IPS-18a (cell line): Measurements from ENCODE around the gene PRPF19.

ENCODE experiments used
- H3K27ac ChIP-seq: one replicate; pipeline ENCODE4 v1.5.1; 2013; ENCODE audit warnings: low read length
- H3K27me3 ChIP-seq: one replicate; pipeline ENCODE4 v1.6.1; 2013; ENCODE audit warnings: mild to moderate bottlenecking, low read length; ENCODE audit not compliant: control insufficient read depth, insufficient read depth
- H3K36me3 ChIP-seq: one replicate; pipeline ENCODE4 v1.6.1; 2013; ENCODE audit warnings: low read depth, low read length; ENCODE audit not compliant: control insufficient read depth
- H3K4me1 ChIP-seq: one replicate; pipeline ENCODE4 v1.6.1; 2013; ENCODE audit warnings: low read depth, low read length; ENCODE audit not compliant: control insufficient read depth
- H3K4me3 ChIP-seq: one replicate; pipeline ENCODE4 v1.5.1; 2013; ENCODE audit warnings: low read length
- H3K9ac ChIP-seq: one replicate; pipeline ENCODE4 v1.6.1; 2013; ENCODE audit warnings: mild to moderate bottlenecking, low read length, moderate library complexity
- H3K9me3 ChIP-seq: one replicate; pipeline ENCODE4 v1.6.1; 2013; ENCODE audit warnings: low read depth, low read length; ENCODE audit not compliant: control insufficient read depth

PRPF19 gene

GRCh38 chr11:60906132-60906972 lies at the start of gene PRPF19:
TSS of gene PRPF19 (minus strand) at chr11:60906585. CDS start at chr11:60906382, 203 bp downstream.
- Histone ChIP-seq H3K4me3 (peak within 1 kb of the TSS; percentile 96), H3K4me1 (no peaks in the 10 kb centered on the region), H3K27me3 (peaks cover 12% of the 10 kb centered on the region), H3K9ac (peak within 1 kb of the TSS; percentile 95), H3K9me3 (no peaks in the 10 kb centered on the region), H3K27ac (peak within 1 kb of the TSS; percentile 38), H3K36me3 (peaks cover 23% of the 10 kb centered on the region)

- Histone ChIP-seq H3K9ac (no peak overlapping the region), H3K4me3 (no peak overlapping the region), H3K27me3 (peaks cover 12% of the 10 kb centered on the region), H3K4me1 (peaks cover 4% of the 10 kb centered on the region), H3K9me3 (no peaks in the 10 kb centered on the region), H3K36me3 (no peaks in the 10 kb centered on the region), H3K27ac (no peak overlapping the region)
Observed at GRCh38 chr11:60955571-60955970, 49.2 kb upstream of the PRPF19 start.

- H3K27ac ChIP-seq = no peak overlapping the region
- H3K27me3 ChIP-seq = peaks cover 23% of the 10 kb centered on the region
Observed at GRCh38 chr11:60954421-60954820, 48.0 kb upstream of the PRPF19 start.

DNA sequence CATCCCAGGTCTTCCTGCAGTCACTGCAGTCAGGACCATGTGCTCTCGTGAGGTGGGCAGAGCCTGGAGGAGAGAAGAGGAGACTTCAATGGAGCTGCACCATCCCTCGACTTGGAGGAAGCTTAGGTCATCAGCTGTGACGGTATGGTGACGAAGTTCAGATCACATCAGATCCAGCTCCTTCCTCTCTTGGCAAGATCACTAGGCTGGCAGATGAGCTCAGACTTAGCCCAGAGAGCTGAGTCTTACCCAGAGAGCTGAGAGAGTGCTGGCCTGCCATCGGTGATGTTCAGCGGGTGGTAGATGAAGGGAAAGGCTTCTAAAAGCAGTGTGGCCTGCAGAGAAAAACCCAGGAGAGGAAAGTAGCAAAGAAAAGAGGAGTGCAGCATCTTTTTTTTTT lies 47.4 kb upstream of the PRPF19 start:
- Histone ChIP-seq H3K36me3 (no peaks in the 10 kb centered on the region), H3K4me1 (peaks cover 4% of the 10 kb centered on the region), H3K27me3 (peaks cover 23% of the 10 kb centered on the region), H3K9ac (no peak overlapping the region), H3K4me3 (no peak overlapping the region), H3K27ac (no peak overlapping the region), H3K9me3 (no peaks in the 10 kb centered on the region)

More at GRCh38 chr11:60954421-60954820, 48.0 kb upstream of the PRPF19 start:
- H3K4me1 ChIP-seq = peaks cover 4% of the 10 kb centered on the region
- H3K9me3 ChIP-seq = no peaks in the 10 kb centered on the region
- no peaks in the 10 kb centered on the region for H3K36me3 ChIP-seq
- H3K9ac ChIP-seq = no peak overlapping the region
- H3K4me3 ChIP-seq = no peak overlapping the region

GRCh38 chr11:60952742-60953170 lies 46.4 kb upstream of the PRPF19 start:
- Histone ChIP-seq H3K9ac (no peak overlapping the region), H3K9me3 (no peaks in the 10 kb centered on the region), H3K4me1 (peaks cover 4% of the 10 kb centered on the region), H3K4me3 (peak overlapping the region; percentile 42), H3K36me3 (no peaks in the 10 kb centered on the region), H3K27me3 (peaks cover 23% of the 10 kb centered on the region), H3K27ac (no peak overlapping the region)

DNA sequence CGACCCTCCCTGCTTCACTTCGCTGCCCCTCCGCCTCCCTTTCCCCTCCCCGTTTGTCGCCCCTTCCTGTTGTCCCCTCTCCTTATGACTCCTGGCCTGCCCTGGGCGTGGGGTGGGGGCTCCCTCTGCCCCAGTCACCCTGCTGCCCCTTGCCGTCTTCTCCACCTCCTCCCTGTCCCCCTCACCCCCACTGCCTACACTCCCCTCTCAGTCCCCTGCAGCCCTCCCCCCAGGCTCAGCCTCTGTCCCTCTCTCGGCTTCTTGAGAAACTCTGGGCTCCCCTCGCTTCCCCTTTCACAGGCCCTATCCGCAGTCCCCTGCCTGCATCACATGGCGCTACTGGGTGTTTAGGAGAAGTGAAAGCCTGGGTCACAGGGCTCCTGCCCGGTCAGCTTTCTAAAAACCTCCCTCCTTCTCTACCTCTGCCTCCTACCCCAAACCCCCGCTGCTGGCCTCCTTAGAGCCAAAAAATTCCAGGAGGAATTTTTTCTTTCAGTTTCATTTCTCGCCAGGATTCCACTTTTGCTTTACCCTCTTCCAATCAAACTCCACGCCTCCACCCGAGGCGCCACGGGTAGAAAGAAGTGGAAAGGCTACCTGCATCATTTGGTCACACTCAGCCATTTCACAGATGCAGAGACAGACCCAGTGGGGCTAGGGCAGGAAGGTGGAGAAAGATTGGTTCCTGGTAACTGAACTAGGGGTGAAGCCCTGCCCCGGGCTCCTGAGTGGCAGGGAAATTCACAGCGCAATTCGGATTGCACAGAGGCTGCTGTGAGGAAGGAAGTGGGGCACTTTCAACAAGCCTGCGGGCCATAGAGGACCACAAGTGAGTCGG lies 45.7 kb upstream of the PRPF19 start, which contains the start of gene SLC15A3:
SLC15A3 (minus strand) TSS at position 273 of the 838 bp plus-strand sequence. CDS start 625 bp downstream, outside the sequence.
- H3K27me3 ChIP-seq = peaks cover 23% of the 10 kb centered on the region
- H3K9me3 ChIP-seq = no peaks in the 10 kb centered on the region
- peak within 1 kb of the TSS; percentile 53 for H3K4me3 ChIP-seq
- H3K36me3 ChIP-seq = no peaks in the 10 kb centered on the region
- H3K27ac ChIP-seq = no peak within 1 kb of the TSS
- H3K4me1 ChIP-seq = peaks cover 4% of the 10 kb centered on the region
- no peak within 1 kb of the TSS for H3K9ac ChIP-seq

GRCh38 chr11:60951606-60951903 lies 45.2 kb upstream of the PRPF19 start:
- Histone ChIP-seq H3K4me1 (peaks cover 4% of the 10 kb centered on the region), H3K27me3 (peaks cover 23% of the 10 kb centered on the region), H3K9me3 (no peaks in the 10 kb centered on the region), H3K27ac (no peak overlapping the region), H3K9ac (no peak overlapping the region), H3K4me3 (peak overlapping the region; percentile 42), H3K36me3 (no peaks in the 10 kb centered on the region)

DNA sequence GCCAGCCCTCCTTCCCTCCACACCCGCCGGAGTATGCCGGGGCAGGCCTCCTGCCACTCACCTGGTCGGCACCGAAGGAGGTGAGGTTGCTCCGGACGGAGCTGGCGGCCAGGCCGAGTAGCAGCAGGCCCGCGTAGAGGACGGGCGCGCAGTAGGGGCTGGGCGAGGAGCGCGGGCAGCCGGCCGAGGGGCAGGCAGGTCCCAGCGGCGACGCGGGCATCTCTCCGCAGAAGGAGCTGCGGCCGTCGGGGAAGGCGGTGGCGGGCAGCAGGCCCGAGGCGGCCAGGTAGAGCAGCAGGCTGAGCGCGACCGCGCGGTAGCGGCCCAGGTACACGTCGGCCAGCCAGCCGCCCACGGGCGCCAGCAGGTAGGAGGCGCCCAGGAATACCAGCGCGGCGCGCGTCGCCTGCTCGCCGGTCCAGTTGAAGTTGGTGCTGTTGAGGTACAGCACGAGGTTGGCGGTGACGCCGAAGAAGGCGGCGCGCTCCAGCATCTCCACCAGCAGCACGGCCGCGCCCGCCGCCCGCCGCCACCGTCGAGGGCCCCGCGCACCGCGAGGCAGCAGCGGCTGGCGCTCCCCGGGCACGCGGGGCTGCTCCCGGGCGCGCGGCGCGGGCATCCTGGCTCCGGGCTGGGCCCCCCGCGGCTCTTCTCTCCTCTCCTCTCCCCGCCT lies 44.7 kb upstream of the PRPF19 start:
- Histone ChIP-seq H3K4me3 (peak overlapping the region; percentile 53), H3K27ac (no peak overlapping the region), H3K9me3 (no peaks in the 10 kb centered on the region), H3K4me1 (peaks cover 4% of the 10 kb centered on the region), H3K27me3 (peaks cover 23% of the 10 kb centered on the region), H3K9ac (no peak overlapping the region), H3K36me3 (no peaks in the 10 kb centered on the region)

DNA sequence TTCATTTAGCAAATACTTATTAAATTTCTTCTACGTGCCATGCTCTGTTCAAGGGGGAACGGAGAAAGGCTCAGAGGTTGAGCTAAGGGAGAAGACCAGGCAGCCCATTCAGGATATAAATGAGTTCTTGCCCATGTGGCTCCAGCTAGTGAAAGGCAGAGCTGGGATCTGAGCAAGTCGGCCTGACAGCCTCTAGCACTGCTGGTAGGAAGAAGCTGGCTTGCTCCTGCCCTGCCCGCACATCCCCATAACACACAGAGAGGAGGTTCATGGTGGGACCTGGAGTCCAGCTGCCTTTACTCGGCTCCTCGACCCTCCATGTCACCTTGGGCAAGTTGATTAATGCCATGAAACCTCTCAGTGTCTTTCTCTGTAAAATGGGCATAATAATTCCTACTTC lies 43.6 kb upstream of the PRPF19 start:
- Histone ChIP-seq H3K36me3 (no peaks in the 10 kb centered on the region), H3K9me3 (no peaks in the 10 kb centered on the region), H3K9ac (no peak overlapping the region), H3K27me3 (peaks cover 23% of the 10 kb centered on the region), H3K4me3 (peak overlapping the region; percentile 53), H3K27ac (no peak overlapping the region), H3K4me1 (peaks cover 4% of the 10 kb centered on the region)

DNA sequence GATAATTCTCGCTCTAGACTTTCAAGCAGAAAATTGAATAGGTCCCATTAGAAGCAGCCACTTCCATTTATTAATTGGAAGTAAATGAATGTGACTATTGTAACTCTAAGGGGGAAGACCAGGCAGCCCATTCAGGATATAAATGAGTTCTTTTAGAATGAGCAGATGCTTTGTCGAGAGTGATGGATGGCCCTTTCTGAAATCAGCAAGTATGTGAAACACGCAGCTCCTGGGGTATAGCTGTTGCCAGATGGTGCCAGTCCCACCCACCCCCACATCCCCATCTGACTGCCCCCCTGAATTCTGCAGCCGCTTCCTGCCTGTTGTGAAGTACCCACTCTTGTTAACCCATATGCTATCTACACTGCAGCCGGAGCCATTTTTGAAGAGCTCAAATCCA lies 41.9 kb upstream of the PRPF19 start:
- H3K4me1 ChIP-seq = peaks cover 4% of the 10 kb centered on the region
- no peaks in the 10 kb centered on the region for H3K36me3 ChIP-seq
- peaks cover 23% of the 10 kb centered on the region for H3K27me3 ChIP-seq
- H3K9ac ChIP-seq = no peak overlapping the region
- no peak overlapping the region for H3K27ac ChIP-seq
- H3K4me3 ChIP-seq = no peak overlapping the region
- no peaks in the 10 kb centered on the region for H3K9me3 ChIP-seq

DNA sequence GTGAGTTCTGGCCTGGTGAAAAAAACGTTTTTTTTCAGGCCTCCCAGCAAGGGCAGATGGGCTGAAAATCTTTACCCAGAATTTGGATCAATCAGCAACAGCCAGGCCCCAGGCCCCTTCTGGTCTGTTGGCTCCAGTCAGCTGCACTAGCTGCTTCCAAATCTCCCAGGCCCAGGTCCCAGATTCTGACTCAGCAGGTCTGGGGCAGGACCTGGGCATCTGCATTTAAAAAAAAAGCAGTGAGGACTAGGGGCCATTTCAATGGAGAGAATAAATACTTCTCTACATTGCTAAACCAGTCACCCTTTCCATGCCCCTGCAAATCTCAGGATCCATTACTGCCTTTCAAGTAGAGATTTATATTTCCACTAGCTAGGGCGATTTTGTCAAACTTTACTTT lies 41.3 kb upstream of the PRPF19 start:
- no peaks in the 10 kb centered on the region for H3K36me3 ChIP-seq
- H3K9me3 ChIP-seq = no peaks in the 10 kb centered on the region
- peaks cover 4% of the 10 kb centered on the region for H3K4me1 ChIP-seq
- no peak overlapping the region for H3K27ac ChIP-seq
- H3K4me3 ChIP-seq = no peak overlapping the region
- peaks cover 22% of the 10 kb centered on the region for H3K27me3 ChIP-seq
- H3K9ac ChIP-seq = no peak overlapping the region
